NOMO-1 treated with DMSO at 0.1 percent for 48 hours (cell line): Measurements from ENCODE around the gene AKIRIN1.
A peak's percentile ranks its signal among the peaks of the same experiment; 100 is the strongest.
"Not testable (repeated sequence)": the region's sequence is repeated elsewhere in the genome, so short reads cannot be mapped to it uniquely, and the experiment has no call there.

ENCODE experiments used
- DNase-seq: peaks from one replicate; lab custom pipeline; 2025; ENCODE audit not compliant: unreplicated experiment; lab: John Stamatoyannopoulos, UW

The AKIRIN1 gene

GRCh38 chr1:38990738-38991637 is at the start of gene AKIRIN1:
Gene AKIRIN1, plus strand, starts transcription at chr1:38991276. Its CDS starts 105 bp downstream, at chr1:38991381.
- peak; percentile 91 for DNase-seq

- no peak for DNase-seq
Measured at GRCh38 chr1:38941527-38942019, 49.5 kb upstream of the AKIRIN1 start, which contains the start of gene RHBDL2. Gene RHBDL2, minus strand, starts transcription at chr1:38941830. Its CDS starts 22,618 bp downstream, at chr1:38919212.

DNA sequence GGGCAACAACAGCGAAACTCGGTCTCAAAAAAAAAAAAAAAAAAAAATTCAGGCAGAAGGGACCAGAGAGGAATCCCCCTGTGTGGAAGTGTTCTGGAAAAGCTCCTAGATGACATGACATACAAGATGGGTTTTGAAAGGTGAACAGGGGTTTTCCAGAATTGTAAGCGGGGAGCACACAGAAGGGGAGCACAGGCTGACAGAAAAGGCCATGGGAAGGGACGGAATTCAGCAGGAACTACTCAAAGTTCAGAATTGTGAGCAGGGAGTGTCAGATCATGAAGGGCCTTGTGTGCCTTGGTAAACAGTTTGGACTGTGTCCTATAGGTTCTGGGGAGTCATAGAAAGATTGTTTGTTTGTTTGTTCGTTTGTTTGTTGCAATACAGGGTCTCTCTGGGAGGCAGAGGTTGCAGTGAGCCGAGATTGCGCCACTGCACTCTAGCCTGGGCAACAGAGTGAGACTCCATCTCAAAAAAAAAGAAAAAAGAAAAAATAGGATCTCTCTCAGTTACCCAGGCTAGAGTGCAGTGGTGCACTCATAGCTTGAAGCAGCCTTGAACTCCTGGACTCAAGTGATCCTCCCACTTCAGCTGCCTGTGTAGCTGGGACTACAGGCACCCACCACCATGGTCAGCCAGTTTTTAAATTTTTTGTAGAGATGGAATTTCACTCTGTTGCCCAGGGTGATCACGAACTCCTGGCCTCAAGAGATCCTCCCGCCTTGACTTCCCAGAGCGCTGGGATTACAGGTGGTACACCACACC is 48.2 kb upstream of the AKIRIN1 start:
- no peak for DNase-seq

DNA sequence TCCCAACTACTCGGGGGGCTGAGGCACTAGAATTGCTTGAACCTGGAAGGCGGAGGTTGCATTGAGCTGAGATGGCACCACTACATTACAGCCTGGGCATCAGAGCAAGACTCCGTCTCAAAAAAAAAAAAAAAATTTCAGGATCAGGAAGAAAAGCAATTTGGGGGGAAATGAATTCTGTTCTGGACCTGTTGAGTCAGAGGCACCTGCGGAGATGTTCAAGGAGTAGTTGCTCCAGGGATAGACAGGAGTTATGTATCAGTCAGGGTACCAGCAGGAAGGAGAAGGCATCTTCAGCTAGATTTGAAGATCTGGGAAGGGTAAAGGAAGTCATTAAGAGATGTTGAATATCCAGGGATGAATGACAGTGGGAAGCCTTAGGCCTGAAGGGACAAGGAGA is 46.5 kb upstream of the AKIRIN1 start:
- DNase-seq = no peak

DNA sequence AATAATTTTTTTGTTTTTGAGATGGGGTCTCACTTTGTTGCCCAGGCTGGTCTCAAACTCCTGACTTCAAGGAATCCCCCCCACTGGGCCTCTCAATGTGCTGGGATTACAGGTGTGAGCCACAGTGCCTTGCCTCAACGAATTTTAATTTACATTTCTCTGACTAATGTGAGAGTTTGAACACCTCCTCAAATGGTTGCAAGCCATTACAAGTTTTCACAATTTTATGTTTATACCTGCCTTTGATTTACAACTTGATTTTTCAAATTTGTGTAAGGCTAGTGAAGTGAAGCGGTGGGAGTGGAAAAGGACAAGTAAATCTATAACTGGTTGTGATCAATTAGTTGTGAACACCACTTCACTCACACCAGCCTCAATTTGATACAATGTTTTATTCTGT is 40.5 kb upstream of the AKIRIN1 start:
- no peak for DNase-seq

GRCh38 chr1:38953433-38953860 is 37.6 kb upstream of the AKIRIN1 start:
- DNase-seq = no peak

GRCh38 chr1:38958967-38959366 is 32.1 kb upstream of the AKIRIN1 start:
- no peak for DNase-seq

- no peak for DNase-seq
Measured at GRCh38 chr1:38962113-38962512, 29.0 kb upstream of the AKIRIN1 start.

DNA sequence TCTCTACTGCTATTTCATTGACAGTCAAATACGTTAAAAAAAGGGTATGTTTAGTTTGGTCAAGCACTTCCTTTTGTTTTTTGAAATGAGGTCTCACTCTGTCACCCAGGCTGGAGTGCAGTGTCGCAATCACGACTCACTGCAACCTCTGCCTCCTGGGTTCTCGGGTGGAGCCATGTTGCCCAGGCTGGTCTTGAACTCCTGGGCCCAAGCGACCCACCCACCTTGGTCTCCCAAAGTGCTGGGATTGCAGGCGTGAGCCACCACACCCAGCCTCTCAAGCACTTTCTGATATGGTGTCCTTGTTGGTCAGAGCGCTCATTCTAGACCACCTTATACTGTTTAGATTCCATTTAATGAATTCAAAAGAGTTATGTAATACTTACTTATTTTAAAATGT is 28.5 kb upstream of the AKIRIN1 start:
- DNase-seq = peak; percentile 46

GRCh38 chr1:38964140-38964548 is 26.9 kb upstream of the AKIRIN1 start:
- DNase-seq = no peak

DNA sequence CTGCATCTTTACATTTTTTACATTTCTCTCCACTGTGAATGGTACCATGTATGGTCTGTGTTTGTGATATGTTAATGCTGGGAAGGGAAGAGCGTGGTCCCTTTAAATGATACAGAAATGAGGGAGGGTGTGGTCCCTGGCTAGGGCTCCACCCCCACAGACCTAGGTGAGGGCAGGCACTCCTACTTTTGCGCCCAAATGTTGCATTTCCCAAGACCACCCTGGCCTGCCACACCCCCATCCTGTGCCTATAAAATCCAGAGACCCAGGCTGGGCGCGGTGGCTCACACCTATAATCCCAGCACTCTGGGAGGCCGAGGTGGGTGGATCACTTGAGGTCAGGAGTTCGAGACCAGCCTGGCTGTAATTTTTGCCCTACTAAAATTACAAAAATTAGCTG is 17.9 kb upstream of the AKIRIN1 start:
- not testable (repeated sequence) for DNase-seq

GRCh38 chr1:38973659-38974437 is 17.2 kb upstream of the AKIRIN1 start:
- DNase-seq = no peak

DNA sequence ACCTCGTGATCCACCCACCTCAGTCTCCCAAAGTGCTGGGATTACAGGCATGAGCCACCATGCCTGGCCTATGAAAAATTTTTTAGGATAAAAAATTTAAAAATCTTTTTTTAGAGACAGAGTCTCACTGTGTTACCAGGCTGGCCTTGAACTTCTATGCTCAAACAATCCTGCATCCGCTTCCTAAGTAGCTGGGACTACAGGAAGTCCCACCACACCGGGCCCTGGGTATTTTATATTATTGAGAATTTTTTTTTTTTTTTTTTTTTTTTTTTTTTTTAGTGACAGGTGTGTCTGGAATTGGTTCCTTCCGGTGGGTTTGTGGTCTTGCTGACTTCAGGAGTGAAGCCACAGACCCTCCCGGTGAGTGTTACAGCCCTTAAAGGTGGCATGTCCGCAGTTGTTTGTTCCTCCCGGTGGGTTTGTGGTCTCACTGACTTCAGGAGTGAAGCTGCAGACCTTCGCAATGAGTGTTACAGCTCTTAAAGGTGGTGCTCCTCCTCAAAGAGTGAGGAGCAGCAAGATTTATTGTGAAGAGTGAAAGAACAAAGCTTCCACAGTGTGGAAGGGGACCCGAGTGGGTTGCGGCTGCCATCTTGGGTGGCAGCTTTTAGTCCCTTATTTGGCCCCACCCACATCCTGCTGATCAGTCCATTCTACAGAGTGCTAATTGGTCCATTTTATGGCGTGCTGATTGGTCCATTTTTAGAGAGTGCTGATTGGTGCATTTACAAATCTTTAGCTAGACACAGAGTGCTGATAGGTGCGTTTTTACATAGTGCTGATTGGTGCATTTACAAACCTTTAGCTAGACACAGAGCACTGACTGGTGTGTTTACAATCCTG is 13.5 kb upstream of the AKIRIN1 start:
- not testable (repeated sequence) for DNase-seq

GRCh38 chr1:38978245-38978542 is 12.9 kb upstream of the AKIRIN1 start:
- DNase-seq = not testable (repeated sequence)

DNA sequence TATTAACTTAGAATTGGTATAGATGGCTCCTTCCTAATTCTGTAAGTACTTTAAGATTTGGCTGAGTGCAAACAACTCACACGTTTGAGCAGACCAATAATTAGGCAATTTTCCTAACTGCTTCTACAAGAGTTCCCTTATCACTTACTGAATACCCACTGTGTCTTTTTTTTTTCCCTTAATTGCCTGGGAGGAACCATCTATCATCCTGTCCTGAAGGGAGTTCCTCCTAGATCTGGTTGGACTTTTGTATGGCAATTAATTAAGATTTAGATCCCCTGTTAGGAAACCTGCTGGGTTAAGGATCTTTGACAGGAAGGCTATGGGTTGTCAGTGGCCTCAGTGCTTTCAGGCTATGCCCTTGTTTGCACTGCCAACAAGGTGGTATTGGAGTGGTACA is 11.7 kb upstream of the AKIRIN1 start:
- DNase-seq = peak; percentile 10

GRCh38 chr1:38989979-38990378 is 1.1 kb upstream of the AKIRIN1 start:
- DNase-seq = no peak

- DNase-seq = peak; percentile 43
Measured at GRCh38 chr1:38990386-38990737, 714 bp upstream of the AKIRIN1 start.

GRCh38 chr1:38991638-38992411 is 749 bp downstream of the AKIRIN1 start:
- no peak for DNase-seq

DNA sequence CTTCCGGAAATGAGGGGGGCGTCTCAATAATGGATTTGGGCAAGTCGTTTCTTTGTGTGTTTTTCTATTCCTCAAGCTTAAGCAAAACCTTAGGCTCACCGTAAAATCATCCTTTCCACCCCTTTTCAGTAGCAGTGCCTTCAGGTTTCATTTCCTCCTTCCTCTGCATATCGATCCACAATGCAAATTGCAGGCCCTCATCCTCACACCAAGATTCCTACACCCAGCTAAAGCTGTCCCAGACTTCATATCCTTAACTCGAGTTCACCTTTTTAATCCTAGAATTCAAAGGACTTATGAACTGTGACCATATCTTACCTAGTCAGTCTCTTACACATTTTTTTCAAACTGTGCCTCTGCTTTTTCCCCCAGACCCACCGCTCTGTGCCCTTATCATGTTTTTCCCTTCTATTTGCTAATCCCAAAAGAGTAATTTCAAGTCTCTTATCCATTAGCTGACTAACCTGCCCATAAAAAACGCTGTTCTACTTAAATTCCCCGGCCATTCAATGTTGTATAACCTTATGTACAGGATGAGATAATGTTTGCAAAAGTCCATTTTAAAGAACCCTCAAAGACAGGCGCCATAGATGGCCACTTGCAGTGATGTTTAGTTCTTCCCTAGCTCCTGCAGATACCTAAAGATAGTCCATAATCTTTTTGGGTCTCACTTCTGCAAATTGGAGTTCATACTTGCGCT is 1.5 kb downstream of the AKIRIN1 start:
- peak; percentile 77 for DNase-seq
